ENCODE results near the gene UBASH3A.

GRCh38 chr21:42406866-42407265, 3.2 kb downstream of the UBASH3A start:
- no peak for TF ChIP-seq CTCF (conservative IDR thresholded peaks at IDR 0.05; ENCODE audit: low read length)
- TF ChIP-seq EZH2phosphoT487 (IDR thresholded peaks at IDR 0.05; ENCODE audit: borderline replicate concordance, low read depth, low read length): no peak
